ENCODE results near the gene CNTNAP2.

CNTNAP2 gene

DNA sequence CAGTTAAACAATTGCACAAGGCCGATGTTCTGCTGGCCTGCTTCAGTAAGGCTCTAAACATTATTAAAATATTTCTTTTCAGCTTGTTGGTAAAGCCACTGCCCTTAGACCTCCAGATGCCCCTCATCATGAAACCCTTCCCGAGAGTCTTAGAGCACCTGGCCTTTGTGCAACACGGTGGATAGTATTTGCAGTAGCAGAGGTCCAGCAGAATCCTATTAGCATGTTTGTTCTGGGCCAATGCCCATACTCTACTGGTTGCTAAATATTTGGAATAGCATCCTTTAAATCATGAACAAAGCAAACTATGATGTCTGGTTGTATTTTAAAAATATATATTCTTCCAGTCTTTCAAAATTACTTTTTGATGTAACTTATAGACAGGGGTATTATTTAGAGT is 584.6 kb downstream of the CNTNAP2 start:
- peak; percentile 50 to 59 for DNase-seq

DNA sequence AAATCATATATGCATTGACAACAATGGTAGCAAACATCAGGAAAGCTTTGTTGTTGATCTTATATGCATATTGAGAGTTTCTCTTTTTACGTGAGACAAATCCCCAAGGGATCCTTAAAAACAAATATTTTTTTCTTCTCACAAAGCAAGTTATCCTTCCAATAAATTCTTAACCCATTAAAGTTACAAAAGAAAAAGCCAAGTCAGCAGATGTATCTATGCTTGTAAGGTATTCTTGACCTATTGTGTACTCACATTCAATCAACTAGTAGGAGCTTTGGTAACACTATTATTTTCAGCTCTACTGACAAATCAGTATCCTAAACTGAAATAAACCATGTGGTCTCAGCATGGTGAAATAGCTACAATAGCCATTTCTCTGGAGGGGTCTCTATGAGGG is 586.3 kb downstream of the CNTNAP2 start:
- no peak for DNase-seq

DNA sequence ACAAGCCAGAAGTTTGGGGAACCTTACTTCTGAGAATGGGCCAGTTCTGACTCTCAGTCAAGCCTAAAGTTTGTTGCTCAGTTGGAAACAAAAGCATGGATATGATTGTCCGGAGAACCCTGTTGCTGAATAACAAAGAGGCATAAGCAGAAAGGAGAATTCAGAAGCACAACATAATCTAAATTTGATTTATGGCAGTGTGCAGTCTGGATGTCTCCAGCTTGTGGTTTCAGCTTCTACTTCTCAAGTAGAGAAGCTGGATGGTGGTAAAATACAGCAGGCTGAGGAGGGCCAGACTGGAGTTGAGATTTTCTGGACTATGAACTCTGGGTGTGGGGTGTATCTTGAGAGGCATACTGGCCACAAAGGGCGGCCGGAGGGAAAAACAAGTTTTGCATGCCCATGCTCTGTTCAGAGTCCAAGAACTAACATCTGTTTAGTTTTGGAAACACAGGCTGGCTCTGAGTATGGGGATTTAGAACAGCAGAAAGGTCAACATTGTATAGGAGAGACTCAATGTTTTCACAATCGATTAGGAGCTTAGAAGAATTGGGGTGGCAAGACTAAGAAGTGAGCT is 592.9 kb downstream of the CNTNAP2 start:
- DNase-seq = no peak

DNA sequence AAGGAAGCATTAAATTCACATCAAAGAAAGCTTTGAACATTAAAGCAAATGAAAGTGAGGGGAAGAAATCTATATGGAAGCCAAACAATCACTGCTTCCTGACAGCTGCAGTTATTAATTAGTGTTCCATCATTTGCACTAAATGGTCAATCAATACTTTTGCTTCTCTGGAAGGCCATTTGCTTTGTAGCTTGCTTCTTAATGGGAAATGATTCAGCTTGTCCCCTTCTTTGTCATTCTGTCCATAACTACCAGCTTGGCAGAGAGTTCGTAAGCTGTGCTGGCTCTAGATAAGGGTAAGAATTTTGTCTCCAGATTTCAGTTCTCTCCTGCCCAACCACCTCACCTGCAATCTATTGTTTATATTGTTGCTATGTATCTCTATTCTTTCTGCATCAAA is 596.6 kb downstream of the CNTNAP2 start:
- no peak for DNase-seq

DNA sequence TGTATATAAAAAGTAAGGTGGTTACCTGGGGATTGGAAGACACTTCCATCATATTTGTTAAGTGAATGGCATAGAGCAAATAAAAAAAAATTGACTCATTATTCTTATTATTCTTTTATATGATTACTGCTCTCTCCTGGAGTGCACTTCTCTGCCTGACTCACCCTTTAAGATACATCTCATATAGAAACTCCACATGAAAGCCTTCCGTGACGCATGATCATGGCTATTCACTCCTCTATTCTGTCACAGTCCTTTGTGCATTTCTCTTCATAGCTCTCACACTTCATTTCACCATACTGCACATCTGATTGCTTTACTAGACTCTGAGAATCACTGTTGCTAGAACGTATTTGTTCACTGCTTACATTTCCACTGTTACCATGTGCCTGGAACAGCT is 597.3 kb downstream of the CNTNAP2 start:
- DNase-seq = no peak

DNA sequence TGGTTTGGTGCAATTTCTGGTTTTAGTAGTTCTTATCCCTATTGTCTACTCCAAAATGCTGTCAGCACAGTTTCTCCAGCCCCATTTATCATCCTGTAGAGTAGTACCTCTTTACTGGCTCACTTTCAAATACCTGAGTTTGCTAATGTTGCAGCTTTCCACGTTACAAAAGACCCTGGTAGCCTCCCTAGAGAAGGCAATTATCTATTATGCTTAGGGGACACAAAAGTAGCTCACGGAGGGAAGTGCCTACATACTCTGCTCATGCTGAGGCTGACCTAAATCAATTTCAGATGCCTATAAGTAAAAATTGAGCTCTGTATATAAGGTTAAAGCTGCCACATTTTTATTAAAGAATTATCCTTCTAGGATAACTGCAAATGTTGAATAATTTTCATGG is 603.6 kb downstream of the CNTNAP2 start:
- peak in 1 of 2 experiments; percentile 14 for DNase-seq

DNA sequence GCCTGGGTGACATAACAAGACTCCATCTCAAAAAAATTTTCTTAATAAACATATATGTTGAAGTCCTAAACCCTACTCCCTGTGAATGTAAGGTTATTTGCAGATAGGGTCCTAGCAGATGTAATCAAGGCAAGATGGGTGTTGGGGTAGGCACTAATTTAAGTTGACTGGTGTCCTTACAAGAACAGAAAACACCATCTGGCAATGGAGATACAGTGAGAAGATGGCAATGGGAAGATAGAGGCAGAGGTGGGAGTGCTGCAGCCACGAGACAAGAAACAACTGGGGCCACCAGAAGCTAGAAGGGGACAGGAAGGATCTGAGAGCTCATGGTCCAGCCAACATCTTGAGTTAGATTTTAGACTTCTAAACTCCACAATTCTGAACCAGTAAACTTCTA is 606.4 kb downstream of the CNTNAP2 start:
- no peak for DNase-seq

DNA sequence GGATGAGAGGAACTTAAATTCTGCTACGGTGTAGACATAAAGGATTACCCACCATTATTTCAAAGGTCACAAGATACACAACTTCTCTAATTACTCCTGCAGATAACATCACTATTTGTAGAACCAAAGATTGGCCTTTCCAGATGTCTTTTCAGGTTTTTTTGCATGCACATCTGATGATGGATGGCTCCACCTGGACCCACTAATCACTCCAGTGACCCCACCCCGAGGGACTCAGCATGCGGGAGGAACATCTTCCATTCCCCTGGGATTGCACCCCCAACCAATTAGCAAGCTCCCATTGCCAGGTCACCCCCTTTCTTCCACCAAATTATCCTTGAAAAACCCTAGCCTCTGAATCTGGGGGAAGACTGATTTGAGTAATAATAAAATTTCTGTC is 608.9 kb downstream of the CNTNAP2 start:
- DNase-seq = peak in 1 of 2 experiments; percentile 36

DNA sequence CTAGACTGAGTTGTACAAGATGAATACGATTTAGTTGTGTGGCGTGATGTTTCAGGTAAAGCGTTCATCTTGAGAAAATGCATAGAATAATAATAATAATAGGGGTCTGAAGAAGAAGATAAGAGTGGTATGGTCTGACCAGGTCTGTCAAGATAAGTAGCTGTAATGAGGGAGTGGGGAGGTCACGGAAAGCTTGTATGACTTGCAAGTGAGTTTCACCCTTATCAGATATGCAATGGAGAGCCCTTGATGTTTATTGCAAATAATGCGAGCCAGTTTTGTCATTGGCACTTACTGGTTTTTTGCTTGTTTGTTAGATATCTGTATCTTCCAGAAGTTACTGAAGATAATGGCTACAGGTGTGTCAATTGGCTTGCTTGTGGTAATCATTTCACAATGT is 611.5 kb downstream of the CNTNAP2 start:
- DNase-seq = no peak

DNA sequence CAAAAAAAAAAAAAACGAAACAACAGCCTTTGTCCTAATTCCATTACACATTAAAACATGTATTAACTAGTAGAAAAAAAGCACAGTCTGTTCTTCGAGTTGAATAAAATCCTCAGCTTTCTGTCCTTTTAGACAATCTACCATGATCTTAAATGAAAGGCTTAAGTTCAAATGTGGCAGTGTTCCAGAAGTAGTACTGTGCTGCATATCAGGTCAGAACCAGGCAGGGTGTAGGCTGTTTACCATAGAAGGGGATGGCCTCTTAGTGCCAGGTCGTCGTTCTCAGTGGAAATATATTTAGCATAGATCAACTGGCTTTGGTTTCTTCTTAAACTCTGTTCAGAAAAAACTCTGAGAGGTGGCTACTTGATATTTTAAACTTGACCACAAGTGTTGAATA is 612.0 kb downstream of the CNTNAP2 start:
- no peak for DNase-seq

DNA sequence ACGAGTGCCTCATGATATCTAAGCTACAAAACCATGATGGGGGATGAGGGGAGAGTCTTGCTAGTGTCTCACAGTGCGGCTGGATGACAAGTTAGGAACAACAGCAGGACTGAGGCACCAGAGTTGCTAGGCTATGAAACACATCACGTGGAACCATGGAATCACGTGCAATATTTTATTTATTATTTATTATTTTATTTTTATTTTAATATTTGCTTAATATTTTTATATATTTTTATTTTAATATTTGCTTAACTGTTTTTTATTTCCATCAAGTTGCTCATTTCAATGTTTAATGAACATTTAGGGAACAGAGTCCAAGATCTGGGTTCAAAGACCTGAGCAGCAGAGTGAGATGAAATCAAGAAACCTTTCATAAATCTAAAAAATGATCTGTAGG is 614.6 kb downstream of the CNTNAP2 start:
- no peak for DNase-seq

DNA sequence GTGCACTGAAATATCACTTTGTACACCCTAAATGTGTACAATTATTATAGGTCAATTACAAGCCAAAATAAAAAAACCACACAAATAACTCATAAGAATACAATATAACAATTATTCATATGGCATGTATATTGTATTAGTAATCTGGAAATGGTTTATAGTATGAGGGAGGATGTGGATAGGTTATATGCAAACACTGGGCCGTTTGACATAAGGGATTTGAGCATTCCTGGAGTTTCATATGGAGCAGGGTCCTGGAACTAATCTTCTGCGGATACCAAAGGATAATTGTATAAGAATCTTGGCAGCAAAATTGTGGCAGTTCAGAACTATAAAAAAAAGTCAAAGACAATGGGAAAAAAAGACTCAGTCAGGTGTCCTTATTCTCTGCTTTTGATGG is 619.4 kb downstream of the CNTNAP2 start:
- no peak for DNase-seq

DNA sequence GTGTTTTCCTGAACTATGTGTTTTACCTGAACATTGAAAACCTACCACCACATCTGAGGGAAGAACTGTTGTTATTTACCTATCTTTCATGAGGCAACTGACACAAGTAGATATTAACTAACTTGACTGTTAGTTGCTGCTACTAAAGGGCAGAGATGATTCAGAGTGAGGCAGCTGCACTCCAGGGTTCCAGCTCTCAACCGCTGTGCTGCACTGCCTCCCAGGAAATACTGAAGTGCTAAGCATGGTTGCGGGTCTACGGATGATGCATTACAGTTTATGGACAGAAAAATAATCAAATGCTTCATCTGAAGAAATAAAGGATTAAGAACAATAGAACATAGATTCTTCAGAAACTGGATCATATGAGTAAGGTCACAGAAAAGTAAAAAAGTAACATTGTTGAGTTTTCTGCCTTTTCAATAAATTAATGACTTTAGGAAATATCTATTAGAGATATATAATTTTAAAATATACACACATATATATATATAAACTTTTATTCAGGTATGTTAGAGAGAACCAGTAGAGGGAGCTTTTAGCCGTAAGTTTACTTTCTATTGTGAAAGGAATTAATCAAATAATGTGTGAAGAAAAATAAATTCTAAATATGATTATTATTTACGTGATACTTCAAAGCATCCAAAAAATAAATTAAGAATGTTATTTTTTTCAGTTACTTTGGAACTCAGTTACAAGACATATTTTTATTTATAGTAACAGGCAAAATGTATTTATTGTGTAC is 620.0 kb downstream of the CNTNAP2 start:
- DNase-seq = no peak

DNA sequence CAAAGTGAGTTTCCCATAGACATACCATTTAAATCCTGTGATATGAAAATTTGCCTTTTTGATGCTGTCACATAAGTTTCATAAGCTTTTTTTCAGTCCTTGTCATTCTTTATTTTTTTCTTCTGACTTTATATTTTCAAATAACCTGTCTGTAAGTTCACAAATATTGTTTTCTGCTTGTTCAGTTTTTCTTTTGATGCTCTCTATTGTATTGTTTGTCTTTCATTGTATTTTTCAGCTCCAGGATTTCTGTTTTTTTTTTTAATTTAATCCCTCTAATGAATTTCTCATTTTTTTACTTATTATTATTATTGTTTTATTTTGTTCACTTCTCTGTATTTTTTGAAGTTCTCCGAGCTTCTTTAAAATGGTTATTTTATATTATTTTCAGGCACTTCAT is 623.4 kb downstream of the CNTNAP2 start:
- DNase-seq = no peak

DNA sequence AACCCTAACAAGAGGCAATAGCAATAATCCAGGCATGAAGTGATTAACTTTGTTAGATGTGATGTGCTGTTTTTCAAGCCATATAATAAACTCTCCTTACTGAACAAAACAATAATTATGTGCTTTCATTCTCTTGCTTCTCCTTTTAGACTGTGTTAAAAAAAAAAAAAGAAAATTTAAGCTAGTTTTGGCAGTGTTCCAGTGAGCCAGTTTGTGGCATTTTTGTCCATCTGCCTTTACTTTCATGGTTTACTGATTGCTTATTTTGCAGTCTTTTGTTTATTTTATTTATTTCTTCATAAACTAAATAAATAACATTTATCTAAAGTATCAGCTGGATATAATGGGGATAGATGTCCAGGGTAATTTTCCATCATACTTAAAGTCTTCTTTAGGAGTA is 625.3 kb downstream of the CNTNAP2 start:
- no peak for DNase-seq

DNA sequence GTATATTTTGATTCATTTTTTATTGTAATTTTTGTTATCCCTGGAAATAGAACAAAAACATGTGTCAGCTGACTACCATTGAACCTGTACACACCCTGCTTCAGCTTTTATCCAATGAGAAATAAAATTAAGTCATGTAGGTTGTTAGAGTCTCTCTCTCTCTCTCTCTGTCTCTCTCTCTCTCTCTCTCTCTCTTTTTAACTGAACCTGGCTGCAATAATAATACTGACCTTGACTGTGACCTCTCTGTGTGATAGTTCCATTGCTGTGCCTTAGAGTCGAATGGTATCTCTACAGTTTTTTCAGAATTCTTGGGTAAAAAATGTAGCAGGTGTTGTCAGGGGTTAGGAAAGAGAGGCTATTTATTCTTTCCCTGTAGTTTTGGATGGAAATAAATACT is 637.8 kb downstream of the CNTNAP2 start:
- no peak for DNase-seq

DNA sequence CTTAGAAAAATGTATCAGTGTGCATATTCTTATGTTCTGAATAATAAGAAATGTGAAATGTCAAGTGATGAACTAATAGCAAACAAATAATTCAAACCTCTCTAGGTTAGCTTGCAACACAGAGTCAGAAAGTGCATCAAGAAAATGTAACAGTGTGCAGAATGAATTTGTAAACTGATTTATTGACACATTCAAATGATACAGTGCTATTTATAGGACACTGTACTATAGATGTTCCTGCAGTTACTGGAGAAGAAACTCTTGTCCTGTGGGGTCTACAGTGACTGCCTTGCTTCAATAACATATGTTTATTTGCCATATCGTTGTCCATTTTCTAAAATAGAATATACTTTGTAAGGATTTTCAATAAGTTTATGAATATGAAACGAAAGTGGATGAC is 639.0 kb downstream of the CNTNAP2 start:
- no peak for DNase-seq

DNA sequence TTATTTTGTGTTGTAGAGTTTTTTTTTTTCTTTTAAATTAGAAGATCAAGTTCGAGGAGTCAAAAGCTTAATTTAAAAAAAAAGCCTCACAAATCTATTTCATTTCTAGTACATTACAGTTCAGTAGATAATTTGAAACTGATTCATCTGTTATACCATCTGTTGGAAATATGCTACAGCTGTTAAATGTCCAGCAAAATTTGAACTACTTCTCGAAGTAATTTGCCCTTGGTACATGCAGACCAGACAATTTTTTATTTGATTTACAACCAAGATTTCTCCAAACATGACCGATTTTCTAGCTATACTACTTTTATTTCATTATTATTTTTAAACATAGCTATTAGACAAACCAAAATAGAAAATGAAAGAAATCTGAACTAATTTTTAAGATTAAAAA is 647.9 kb downstream of the CNTNAP2 start:
- no peak for DNase-seq

DNA sequence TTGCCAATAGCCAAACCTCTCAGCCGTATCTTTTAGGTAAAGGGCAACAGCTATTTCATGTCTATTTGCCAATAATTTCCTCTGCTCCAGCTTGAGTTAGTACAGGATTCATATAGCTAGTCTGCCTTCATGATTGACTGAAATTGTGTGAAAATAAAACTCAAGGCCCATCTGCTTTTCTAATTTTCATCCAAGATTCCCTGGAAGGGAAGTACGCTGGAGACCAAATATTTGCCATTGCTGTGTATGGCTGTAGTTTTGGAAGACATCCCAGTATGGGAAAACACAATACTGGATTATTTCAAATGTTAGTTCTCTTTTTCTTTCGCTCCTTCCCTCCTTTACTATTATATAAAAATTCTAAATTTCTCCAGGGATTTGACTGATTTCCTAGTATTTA is 652.4 kb downstream of the CNTNAP2 start:
- no peak for DNase-seq

DNA sequence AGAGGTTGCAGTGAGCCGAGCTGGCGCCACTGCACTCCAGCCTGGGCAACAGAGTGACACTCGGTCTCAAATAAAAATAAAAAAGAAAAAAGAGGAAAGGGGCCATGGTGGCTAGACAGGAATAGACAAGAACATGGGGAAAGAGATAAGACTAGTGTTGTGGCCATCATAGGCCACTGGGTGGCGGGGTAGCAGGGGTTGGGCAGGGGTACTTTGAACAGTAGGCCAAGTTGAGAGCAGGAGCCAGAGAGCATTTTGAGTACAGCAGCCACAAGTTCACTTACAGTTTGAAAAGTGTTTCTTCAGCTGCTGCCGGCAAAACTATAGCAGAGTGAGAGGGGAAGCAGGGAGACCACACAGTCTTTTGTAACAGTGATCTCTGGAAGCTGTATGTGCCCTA is 656.0 kb downstream of the CNTNAP2 start:
- no peak for DNase-seq

DNA sequence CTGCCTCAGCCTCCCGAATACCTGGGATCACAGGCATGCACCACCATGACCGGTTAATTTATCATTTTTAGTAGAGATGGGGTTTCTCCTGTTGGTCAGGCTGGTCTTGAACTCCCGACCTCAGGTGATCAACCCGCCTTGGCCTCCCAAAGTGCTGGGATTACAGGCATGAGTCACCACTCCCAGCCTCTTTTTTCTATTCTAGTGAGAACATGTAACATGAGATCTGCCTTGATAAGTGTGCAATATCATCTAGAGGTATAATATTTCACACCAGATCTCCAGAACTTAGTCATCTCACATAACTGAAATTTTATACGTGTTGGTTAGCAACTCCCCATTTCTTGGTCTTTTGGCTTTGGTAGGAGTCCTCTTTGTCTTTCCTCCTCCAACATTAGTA is 656.9 kb downstream of the CNTNAP2 start:
- DNase-seq = no peak

DNA sequence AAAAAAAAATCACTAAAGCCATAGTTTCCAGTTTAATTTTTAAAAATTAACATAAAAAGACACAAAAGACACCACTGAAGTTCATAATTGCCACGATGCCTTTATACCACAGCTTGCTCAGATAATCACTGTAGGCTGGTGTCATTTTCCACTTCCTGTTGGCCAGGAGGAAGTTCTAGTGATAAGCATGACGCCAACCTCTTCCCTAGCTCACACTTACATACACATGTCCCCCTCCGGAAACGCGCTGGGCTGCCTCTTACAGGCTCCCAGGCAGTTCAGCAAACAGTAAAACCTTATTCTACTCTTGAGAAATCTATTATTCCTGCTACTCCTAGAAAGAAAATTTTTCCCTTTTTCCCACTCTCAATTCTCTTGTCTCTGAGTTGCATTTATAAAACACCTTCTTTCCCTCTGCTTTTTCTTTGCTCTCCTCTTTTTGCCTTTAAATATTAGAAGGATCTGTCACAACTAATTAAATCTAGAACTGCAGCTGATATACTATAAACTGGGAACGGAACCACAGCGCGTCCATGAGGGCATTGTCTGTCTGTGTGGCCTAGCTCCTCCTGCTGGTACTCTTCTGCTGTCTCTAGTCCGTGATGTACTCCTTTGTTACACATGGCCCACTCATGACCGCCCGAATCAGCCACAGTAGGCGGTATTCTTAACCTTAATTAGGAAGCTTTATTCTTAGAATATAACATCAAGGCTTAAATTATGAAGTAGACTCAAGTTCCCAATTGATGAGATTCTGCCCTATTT is 664.9 kb downstream of the CNTNAP2 start:
- no peak for DNase-seq

DNA sequence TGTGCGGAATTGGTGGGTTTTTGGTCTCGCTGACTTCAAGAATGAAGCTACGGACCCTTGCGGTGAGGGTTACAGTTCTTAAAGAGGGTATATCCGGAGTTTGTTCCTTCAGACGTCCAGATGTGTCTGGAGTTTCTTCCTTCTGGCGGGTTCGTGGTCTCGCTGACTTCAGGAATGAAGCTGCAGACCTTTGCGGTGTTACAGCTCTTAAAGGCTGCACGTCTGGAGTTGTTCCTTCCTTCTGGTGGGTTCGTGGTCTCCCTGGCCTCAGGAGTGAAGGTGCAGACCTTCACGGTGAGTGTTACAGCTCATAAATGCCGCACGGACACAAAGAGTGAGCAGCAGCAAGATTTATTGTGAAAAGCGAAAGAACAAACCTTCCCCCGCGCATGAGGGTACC is 670.7 kb downstream of the CNTNAP2 start:
- no peak for DNase-seq

DNA sequence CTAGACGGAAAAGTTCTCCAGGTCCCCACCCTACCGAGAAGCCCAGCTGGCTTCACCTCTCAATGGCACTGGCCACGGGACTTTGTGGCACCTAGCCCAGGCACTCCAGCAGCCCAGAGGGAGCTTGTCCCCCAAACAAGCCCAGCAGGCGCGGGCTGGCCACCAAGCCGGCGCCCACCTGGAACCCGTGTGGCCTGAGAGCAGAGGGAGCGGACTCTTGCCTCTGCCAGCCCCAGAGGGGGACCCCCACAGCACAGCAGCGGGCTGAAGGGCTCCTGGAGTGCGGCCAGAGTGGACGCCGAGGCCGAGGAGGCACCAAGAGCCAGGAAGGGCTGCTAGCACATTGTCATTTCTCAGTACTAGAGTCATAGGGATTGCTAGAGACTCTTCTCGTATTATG is 671.4 kb downstream of the CNTNAP2 start:
- DNase-seq = no peak

Measured in NCI-H1930 (cell line).